SU-DHL-6 (cell line): ENCODE results near the gene SLC38A3.

ENCODE experiments used
- H2AFZ ChIP-seq: fragments of 200-600 bp; sonication (generic); 2 replicates; pipeline ENCODE4 v1.6.1; 2014; ENCODE audit warnings: low read depth, mild to moderate bottlenecking, moderate library complexity, mixed read lengths, antibody characterized with exemption, low read length; ENCODE audit not compliant: severe bottlenecking
- H3F3A ChIP-seq: fragments of 200-600 bp; shearing (Covaris generic); 2 replicates; pipeline ENCODE4 v1.6.0; 2016; ENCODE audit warnings: antibody characterized with exemption, mild to moderate bottlenecking; ENCODE audit not compliant: insufficient read depth
- H3K27ac ChIP-seq: fragments of 200-600 bp; sonication (generic); 2 replicates; pipeline ENCODE4 v1.5.1; 2016; ENCODE audit warnings: low read depth, mild to moderate bottlenecking, low read length, moderate library complexity, mixed read lengths
- H3K27me3 ChIP-seq: fragments of 200-600 bp; sonication (generic), shearing (Covaris generic); 2 replicates; pipeline ENCODE4 v1.6.0; 2014; ENCODE audit warnings: mild to moderate bottlenecking, low read length
- H3K36me3 ChIP-seq: fragments of 200-600 bp; sonication (generic); 2 replicates; pipeline ENCODE4 v1.6.1; 2014; ENCODE audit warnings: mild to moderate bottlenecking, low read length, mixed read lengths
- H3K4me2 ChIP-seq: fragments of 300-600, 200-600 bp; shearing (Covaris generic), sonication (generic); 2 replicates; pipeline ENCODE4 v1.6.0; 2014; ENCODE audit warnings: low read length, low read depth, mild to moderate bottlenecking; ENCODE audit not compliant: poor library complexity, severe bottlenecking
- H3K4me3 ChIP-seq: fragments of 200-600 bp; sonication (generic); 2 replicates; pipeline ENCODE4 v1.5.1; 2014; ENCODE audit warnings: antibody characterized with exemption, low read length, mild to moderate bottlenecking, mixed read lengths; ENCODE audit not compliant: insufficient read depth, poor library complexity, severe bottlenecking
- H3K79me2 ChIP-seq: fragments of 200-600 bp; sonication (generic); 2 replicates; pipeline ENCODE4 v1.6.1; 2014; ENCODE audit warnings: mild to moderate bottlenecking, low read length, moderate library complexity; ENCODE audit not compliant: insufficient read depth
- H3K9ac ChIP-seq: fragments of 200-600 bp; sonication (generic); 2 replicates; pipeline ENCODE4 v1.7.0; 2014; ENCODE audit warnings: mild to moderate bottlenecking, low read length
- H3K9me2 ChIP-seq: fragments of 200-600 bp; sonication (generic); replicated peaks from 2 replicates; pipeline ENCODE4 v1.6.1; 2014; ENCODE audit warnings: low read length; ENCODE audit not compliant: insufficient read depth
- H3K9me3 ChIP-seq: fragments of 200-600 bp; sonication (generic); 2 replicates; pipeline ENCODE4 v1.6.1; 2014; ENCODE audit warnings: low read length, mixed read lengths; ENCODE audit not compliant: insufficient read depth
- H4K20me1 ChIP-seq: fragments of 200-600 bp; sonication (generic); 2 replicates; pipeline ENCODE4 v1.6.1; 2014; ENCODE audit warnings: low read depth, mild to moderate bottlenecking, antibody characterized with exemption, low read length, moderate library complexity, mixed read lengths
- CTCF ChIP-seq: fragments of 200-600 bp; sonication (generic); IDR thresholded peaks from one replicate; pipeline ENCODE4 v1.5.1; 2017; ENCODE audit warnings: antibody characterized with exemption, mild to moderate bottlenecking, low read length, moderate library complexity; ENCODE audit not compliant: insufficient read depth, poor library complexity, severe bottlenecking
- EZH2phosphoT487 ChIP-seq: fragments of 200-600 bp; sonication (generic), shearing (Covaris generic); conservative IDR thresholded peaks from 2 replicates; pipeline ENCODE4 v1.6.1; 2018; ENCODE audit warnings: mild to moderate bottlenecking, antibody characterized with exemption, low read length, moderate library complexity, mixed read lengths

Gene SLC38A3

DNA sequence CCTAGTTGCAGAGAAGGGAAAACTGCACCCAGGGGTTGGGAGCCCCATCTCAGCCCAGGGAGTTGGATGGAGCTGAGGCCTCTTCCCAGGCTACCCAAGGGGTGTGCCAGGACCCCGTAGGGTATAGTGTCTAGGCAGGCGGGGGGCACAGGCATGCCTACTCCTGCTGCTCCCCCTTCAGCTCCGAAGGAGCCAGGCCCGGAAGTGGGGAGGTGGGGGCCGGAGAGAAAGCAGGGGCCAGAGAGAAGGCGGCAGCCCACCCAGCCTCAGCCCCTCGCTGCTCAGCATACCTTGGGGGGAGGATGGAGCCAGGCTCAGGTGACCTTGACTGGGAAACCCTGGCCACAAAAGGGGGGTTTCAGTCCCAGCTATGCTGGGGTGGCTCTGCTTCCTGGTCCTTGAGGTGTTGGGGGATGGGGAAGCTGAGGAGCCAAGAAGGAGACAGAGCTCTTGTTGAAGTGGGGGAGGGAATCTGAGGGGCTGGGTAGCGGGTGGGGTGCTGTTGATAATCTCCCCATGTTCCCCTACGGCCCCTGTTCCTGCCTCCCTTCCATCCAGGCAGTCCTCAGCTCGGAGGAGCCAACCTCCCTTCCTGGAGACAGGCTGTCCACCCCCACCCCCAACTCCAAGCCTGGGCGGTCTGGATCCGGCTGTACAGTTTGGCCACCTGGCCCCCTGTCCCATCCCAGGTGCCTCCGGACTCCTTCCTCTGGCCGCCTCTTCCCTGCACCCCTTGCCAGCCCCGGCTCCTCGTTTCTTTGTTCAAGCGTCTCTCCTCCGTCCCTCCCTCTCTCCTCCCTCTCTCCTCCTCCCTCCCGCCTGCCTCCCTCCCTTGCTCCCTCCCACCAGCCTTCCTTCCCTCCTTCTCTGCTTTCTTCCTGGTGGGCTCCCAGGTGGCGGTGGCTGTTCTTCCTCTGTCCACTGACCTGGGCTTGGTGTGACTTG, 48.2 kb upstream of the SLC38A3 start:
- Histone ChIP-seq H3K9me3 (no peaks in the 10 kb centered on the region), H3K27ac (no peak overlapping the region), H3K79me2 (no peaks in the 10 kb centered on the region), H2AFZ (no peak overlapping the region), H3K4me2 (no peak overlapping the region), H3K9ac (no peak overlapping the region), H3K4me3 (no peak overlapping the region), H3K27me3 (no peaks in the 10 kb centered on the region), H3F3A (no peaks in the 10 kb centered on the region), H4K20me1 (no peaks in the 10 kb centered on the region), H3K36me3 (no peaks in the 10 kb centered on the region), H3K9me2 (no peaks in the 10 kb centered on the region)
- TF ChIP-seq EZH2phosphoT487 (no peak), CTCF (no peak)

GRCh38 chr3:50157827-50158529, 47.1 kb upstream of the SLC38A3 start:
- Histone ChIP-seq H3K4me3 (no peak overlapping the region), H3F3A (no peaks in the 10 kb centered on the region), H3K4me2 (no peak overlapping the region)

GRCh38 chr3:50158530-50159146, 46.4 kb upstream of the SLC38A3 start:
- H3K27ac ChIP-seq = no peak overlapping the region
- no peaks in the 10 kb centered on the region for H4K20me1 ChIP-seq
- no peak for TF ChIP-seq EZH2phosphoT487
- TF ChIP-seq CTCF = no peak
- no peak overlapping the region for H3K4me3 ChIP-seq
- H3F3A ChIP-seq = no peaks in the 10 kb centered on the region
- no peak overlapping the region for H3K9ac ChIP-seq
- no peak overlapping the region for H2AFZ ChIP-seq
- no peaks in the 10 kb centered on the region for H3K9me3 ChIP-seq
- H3K36me3 ChIP-seq = no peaks in the 10 kb centered on the region
- H3K79me2 ChIP-seq = no peaks in the 10 kb centered on the region
- no peak overlapping the region for H3K4me2 ChIP-seq
- no peaks in the 10 kb centered on the region for H3K27me3 ChIP-seq
- no peaks in the 10 kb centered on the region for H3K9me2 ChIP-seq

More at GRCh38 chr3:50157827-50158529, 47.1 kb upstream of the SLC38A3 start:
- no peak overlapping the region for H2AFZ ChIP-seq
- TF ChIP-seq EZH2phosphoT487 (no peak), CTCF (no peak)
- no peaks in the 10 kb centered on the region for H3K9me3 ChIP-seq
- H3K27me3 ChIP-seq = no peaks in the 10 kb centered on the region
- no peaks in the 10 kb centered on the region for H3K36me3 ChIP-seq
- no peaks in the 10 kb centered on the region for H3K79me2 ChIP-seq
- no peak overlapping the region for H3K9ac ChIP-seq
- H4K20me1 ChIP-seq = no peaks in the 10 kb centered on the region
- no peaks in the 10 kb centered on the region for H3K9me2 ChIP-seq
- H3K27ac ChIP-seq = no peak overlapping the region
